Ovary (tissue), 9 donors: ENCODE results near the gene TMEM135. TPM values are rescaled to one million over a fixed set of nuclear protein-coding genes. Genes with fewer than 3 reads are reported as not detected.

Experiments
- DNase-seq, 5 donors: peaks; one replicate each; pipeline ENCODE4 v3.0.0-alpha.2; 2019 to 2020
- H3K27ac ChIP-seq, 2 donors: fragments of 200-600 bp; one replicate each; pipeline versions ENCODE4 v1.5.1 to v1.8.0; 2019 to 2022
- H3K27me3 ChIP-seq: fragments of 200-600 bp; one replicate; pipeline ENCODE4 v1.8.0; 2022
- H3K36me3 ChIP-seq: fragments of 200-600 bp; sonication (generic); one replicate; pipeline ENCODE4 v1.5.1; 2019
- H3K4me1 ChIP-seq: one replicate; pipeline ENCODE4 v1.8.1; 2013; ENCODE audit warnings: mild to moderate bottlenecking, moderate library complexity; ENCODE audit not compliant: insufficient read depth
- H3K4me3 ChIP-seq: fragments of 200-600 bp; sonication (generic); one replicate; pipeline ENCODE4 v1.5.1; 2017
- H3K9me3 ChIP-seq, 2 donors: fragments of 200-600 bp in 1 of 2; sonication (generic) in 1 of 2; one replicate each; pipeline versions ENCODE4 v1.5.1 to v1.8.1; 2013 to 2019; ENCODE audit warnings: mild to moderate bottlenecking in 1 of 2, moderate library complexity in 1 of 2
- EP300 ChIP-seq: sonication (generic); formaldehyde crosslinking; IDR thresholded peaks from one replicate; pipeline ENCODE4 v1.6.1; 2017; ENCODE audit warnings: antibody characterized with exemption
- POLR2A ChIP-seq: fragments of 450-650 bp; IDR thresholded peaks from one replicate; pipeline ENCODE4 v1.6.1; 2017; ENCODE audit warnings: antibody characterized with exemption, mild to moderate bottlenecking, moderate library complexity
- WGBS, 3 donors: extraction: QIAGEN DNeasy Blood & Tissue Kit in 1 of 3; methylation state at CpG; one replicate each; pipeline versions ENCODE4 v1.1.5 to v1.1.7; 2013 to 2017; 5-methylcytosine and 5-hydroxymethylcytosine counted together
- intact Hi-C, 4 donors: fragments of 100-400 bp; cut with DNase I; formaldehyde crosslinking; loops; one replicate each; pipeline versions ENCODE4 v1.11.0 to v1.15.1; 2022 to 2023
- polyA plus RNA-seq, 2 donors: library from polyadenylated mRNA; stranded (reverse); fragments of 200-250 nt in 1 of 2; fragments of 350-450 nt in 1 of 2; fragmentation: Illumina TruSeq in 1 of 2; extraction: RNeasy Lipid Tissue Mini Kit (QIAGEN cat#74804) in 1 of 2; gene quantifications; one replicate each; pipeline ENCODE4 v1.2.3, GENCODE V29; 2013 to 2014
- total RNA-seq, 7 donors: library from RNA; depleted of rRNA in 2 of 7; stranded (reverse); fragments of >200 nt in 2 of 7; fragmentation: NEBNext Ultra II Directional in 3 of 7; extraction: Animal tissue kit (Norgen Biotek cat#: 25700) in 3 of 7; gene quantifications; one replicate each; pipeline versions ENCODE4 v1.1.0 to v1.2.4, GENCODE V29; 2016 to 2023
- TF ChIP-seq, protein P1 (sequence below), 3 donors: fragments of 450-650 bp in 2 of 3; fragments of 200-600 bp in 1 of 3; IDR thresholded peaks; one replicate each; pipeline versions ENCODE4 v1.5.1 to v1.8.0; 2016 to 2022; ENCODE audit warnings: antibody characterized with exemption in 3 of 3, mild to moderate bottlenecking in 1 of 3
- donor health status: DM: no; HTN: no; CAD: no; lungs with moderate emphysema.
- donor health status: DM: no; HTN: no; CAD: no.
- donor health status: Bipolar disorder and iron deficiency.
- donor health status: DM: yes; HTN: yes; CAD: no.
- donor health status: DM: no; HTN: no; CAD: no.
- donor health status: DM: yes; HTN: yes; CAD: no.

The TMEM135 gene
- total and polyA plus RNA-seq, 9 donors: 8.8 to 24.2 (median 19.6) TPM

DNA sequence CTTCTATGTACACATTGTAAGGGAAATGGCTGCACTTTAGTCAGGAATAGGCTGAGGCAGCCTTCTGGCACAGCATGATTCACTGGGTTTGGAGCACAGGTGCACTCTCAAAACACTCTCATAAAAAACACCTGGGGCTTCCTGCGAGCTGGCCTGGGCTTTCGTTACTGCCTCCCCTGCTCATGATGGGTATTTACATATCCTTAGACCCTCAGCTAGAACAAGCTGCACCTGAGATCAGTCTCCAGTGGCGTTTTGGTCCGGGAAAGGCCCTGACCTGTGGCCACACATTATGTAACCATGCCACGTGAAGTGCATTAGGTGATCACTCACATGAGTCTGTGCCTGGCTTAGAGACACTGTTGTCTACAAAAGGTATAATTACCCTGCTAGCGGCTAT, 321.7 kb downstream of the TMEM135 start:
- Histone ChIP-seq H3K4me3 (no peak overlapping the region), H3K9me3 (no peaks in the 10 kb centered on the region), H3K4me1 (peaks cover 4% of the 10 kb centered on the region), H3K27me3 (no peaks in the 10 kb centered on the region), H3K27ac (no peak overlapping the region), H3K36me3 (no peaks in the 10 kb centered on the region)
- DNase-seq: no peak
- 80 to 88% (median 82%) methylated on average over 6 of the region's 6 CpGs for WGBS, 3 donors
- intact Hi-C loops: loop anchor here in 2 of 4 donors (10.0 kb wide), 1 partner anchor 65 kb away; no protein-coding TSS in a partner anchor
- TF ChIP-seq EP300 (no peak), POLR2A (no peak)
- TF ChIP-seq, protein P1, sequence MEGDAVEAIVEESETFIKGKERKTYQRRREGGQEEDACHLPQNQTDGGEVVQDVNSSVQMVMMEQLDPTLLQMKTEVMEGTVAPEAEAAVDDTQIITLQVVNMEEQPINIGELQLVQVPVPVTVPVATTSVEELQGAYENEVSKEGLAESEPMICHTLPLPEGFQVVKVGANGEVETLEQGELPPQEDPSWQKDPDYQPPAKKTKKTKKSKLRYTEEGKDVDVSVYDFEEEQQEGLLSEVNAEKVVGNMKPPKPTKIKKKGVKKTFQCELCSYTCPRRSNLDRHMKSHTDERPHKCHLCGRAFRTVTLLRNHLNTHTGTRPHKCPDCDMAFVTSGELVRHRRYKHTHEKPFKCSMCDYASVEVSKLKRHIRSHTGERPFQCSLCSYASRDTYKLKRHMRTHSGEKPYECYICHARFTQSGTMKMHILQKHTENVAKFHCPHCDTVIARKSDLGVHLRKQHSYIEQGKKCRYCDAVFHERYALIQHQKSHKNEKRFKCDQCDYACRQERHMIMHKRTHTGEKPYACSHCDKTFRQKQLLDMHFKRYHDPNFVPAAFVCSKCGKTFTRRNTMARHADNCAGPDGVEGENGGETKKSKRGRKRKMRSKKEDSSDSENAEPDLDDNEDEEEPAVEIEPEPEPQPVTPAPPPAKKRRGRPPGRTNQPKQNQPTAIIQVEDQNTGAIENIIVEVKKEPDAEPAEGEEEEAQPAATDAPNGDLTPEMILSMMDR (IDR thresholded peaks at IDR 0.05): no peak

DNA sequence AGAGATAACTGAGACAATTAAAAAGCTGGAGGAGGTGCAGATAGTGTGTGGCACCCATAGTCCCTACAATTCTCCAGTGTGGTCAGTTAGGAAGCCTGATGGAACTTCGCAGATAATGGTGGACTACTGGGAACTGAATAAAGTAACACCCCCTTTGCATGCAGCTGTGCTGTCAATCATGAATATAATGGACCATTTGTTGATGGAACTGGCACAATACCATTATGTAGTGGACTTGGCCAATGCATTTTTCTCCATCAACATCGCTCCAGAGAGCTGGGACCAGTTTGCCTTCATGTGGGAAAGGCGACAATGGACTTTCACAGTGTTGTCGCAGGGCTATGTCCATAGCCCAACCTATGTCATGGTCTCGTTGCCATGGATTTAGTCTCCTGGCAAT, 324.2 kb downstream of the TMEM135 start:
- H3K9me3 ChIP-seq: no peaks in the 10 kb centered on the region
- no peaks in the 10 kb centered on the region for H3K4me1 ChIP-seq
- H3K27me3 ChIP-seq: no peaks in the 10 kb centered on the region
- no peak overlapping the region for H3K27ac ChIP-seq
- TF ChIP-seq, protein P1 (IDR thresholded peaks at IDR 0.05): no peak
- TF ChIP-seq EP300: no peak
- TF ChIP-seq POLR2A: no peak
- DNase-seq: no peak
- no peak overlapping the region for H3K4me3 ChIP-seq
- intact Hi-C loops: no loop called here
- 94 to 98% (median 98%) methylated on average over 5 of the region's 5 CpGs for WGBS, 3 donors
- no peaks in the 10 kb centered on the region for H3K36me3 ChIP-seq

DNA sequence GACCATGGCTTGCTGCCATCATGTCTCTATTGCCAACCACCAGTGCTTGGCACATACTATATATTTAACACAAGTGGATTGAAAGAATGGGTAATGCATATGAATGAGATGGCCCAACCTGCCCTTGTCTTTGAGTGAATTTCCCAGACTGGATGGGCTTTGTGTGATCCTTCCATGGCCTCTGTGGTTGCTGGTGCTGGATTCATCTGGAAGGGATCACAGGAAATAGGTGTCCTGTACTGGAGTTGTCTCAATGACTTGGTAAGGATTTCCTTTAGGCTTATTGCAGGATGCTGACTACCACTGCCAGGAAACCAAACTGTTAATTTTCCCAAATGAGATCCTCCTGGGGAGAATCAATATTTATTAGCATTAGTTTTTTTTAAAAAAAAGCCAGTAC, 328.6 kb downstream of the TMEM135 start:
- Histone ChIP-seq H3K27ac (no peak overlapping the region), H3K4me1 (no peaks in the 10 kb centered on the region), H3K9me3 (no peaks in the 10 kb centered on the region), H3K4me3 (no peak overlapping the region), H3K36me3 (no peaks in the 10 kb centered on the region), H3K27me3 (no peaks in the 10 kb centered on the region)
- intact Hi-C loops: no loop called here
- no peak for DNase-seq
- TF ChIP-seq, protein P1 (IDR thresholded peaks at IDR 0.05): no peak
- TF ChIP-seq EP300 (no peak), POLR2A (no peak)

DNA sequence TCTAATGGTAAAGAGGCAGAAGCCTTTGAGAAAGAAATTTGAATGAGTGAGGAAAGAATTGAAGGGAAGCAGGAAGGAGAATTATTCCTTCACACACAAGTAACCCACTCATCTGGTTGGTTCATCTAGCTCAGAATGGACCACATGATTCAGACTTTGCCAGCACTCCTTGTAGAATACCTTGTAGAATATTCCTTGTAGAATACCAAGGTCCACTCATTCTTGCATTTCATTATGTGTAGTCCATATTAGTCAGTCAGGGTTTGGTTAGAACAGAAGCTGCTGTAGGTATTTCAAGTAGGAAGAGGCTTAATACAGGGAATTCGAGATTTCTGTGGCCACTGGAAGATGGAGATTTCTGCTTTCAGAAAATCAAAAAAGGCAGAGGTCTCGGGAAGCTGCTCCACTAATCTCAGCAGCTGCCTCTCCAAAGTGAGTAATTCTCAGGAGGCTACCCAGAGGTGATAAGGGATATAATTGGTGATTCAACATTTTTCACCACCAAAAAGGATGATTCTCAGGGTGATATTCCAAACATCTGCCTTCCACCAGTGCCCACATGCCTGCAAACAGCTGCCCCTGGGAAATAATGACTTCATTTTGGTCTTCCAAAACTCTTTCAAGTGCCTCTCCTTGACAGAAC, 329.1 kb downstream of the TMEM135 start:
- no peaks in the 10 kb centered on the region for H3K36me3 ChIP-seq
- TF ChIP-seq EP300 (no peak), POLR2A (no peak)
- TF ChIP-seq, protein P1 (IDR thresholded peaks at IDR 0.05): no peak
- H3K27me3 ChIP-seq: no peaks in the 10 kb centered on the region
- no peaks in the 10 kb centered on the region for H3K9me3 ChIP-seq
- no peaks in the 10 kb centered on the region for H3K4me1 ChIP-seq
- 73 to 89% (median 74%) methylated on average over 2 of the region's 2 CpGs for WGBS, 3 donors
- H3K27ac ChIP-seq: no peak overlapping the region
- intact Hi-C loops: no loop called here
- no peak for DNase-seq
- H3K4me3 ChIP-seq: no peak overlapping the region
